ENCODE results near the gene PCP4.

DNA sequence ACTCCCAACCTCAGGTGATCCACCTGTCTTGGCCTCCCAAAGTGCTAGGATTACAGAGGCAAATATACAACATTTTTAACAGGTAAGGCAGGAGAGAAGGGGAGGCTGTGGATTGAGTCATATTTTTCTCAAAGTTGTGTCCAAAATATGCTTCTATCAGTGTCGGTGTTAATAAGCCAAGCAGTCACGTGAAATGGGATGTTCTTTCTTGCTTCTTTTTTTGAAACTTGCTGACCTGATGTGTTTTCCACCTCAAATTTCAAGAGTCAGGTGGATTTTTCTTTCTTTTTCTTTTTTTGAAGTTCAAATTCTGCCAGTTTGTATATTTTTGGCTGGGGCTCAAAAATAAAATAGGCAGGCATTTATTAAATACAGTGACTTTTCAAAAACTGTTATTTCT, 91.5 kb downstream of the PCP4 start:
- TF ChIP-seq, protein P1, sequence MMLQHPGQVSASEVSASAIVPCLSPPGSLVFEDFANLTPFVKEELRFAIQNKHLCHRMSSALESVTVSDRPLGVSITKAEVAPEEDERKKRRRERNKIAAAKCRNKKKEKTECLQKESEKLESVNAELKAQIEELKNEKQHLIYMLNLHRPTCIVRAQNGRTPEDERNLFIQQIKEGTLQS (CRISPR knock-in tag; conservative IDR thresholded peaks at IDR 0.05): no peak
- TF ChIP-seq, protein P2, sequence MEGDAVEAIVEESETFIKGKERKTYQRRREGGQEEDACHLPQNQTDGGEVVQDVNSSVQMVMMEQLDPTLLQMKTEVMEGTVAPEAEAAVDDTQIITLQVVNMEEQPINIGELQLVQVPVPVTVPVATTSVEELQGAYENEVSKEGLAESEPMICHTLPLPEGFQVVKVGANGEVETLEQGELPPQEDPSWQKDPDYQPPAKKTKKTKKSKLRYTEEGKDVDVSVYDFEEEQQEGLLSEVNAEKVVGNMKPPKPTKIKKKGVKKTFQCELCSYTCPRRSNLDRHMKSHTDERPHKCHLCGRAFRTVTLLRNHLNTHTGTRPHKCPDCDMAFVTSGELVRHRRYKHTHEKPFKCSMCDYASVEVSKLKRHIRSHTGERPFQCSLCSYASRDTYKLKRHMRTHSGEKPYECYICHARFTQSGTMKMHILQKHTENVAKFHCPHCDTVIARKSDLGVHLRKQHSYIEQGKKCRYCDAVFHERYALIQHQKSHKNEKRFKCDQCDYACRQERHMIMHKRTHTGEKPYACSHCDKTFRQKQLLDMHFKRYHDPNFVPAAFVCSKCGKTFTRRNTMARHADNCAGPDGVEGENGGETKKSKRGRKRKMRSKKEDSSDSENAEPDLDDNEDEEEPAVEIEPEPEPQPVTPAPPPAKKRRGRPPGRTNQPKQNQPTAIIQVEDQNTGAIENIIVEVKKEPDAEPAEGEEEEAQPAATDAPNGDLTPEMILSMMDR (IDR thresholded peaks at IDR 0.05): no peak
- TF ChIP-seq NR1H2 (CRISPR knock-in tag; IDR thresholded peaks at IDR 0.05) (no peak), ATF1 (CRISPR knock-in tag; IDR thresholded peaks at IDR 0.05) (no peak), TEAD4 (CRISPR knock-in tag; IDR thresholded peaks at IDR 0.05) (no peak), TP53 (CRISPR knock-in tag; IDR thresholded peaks at IDR 0.05) (no peak), SMAD4 (CRISPR knock-in tag; IDR thresholded peaks at IDR 0.05) (no peak), SMAD3 (CRISPR knock-in tag; IDR thresholded peaks at IDR 0.05; ENCODE audit: borderline replicate concordance) (no peak)
- TF ChIP-seq, protein P3, sequence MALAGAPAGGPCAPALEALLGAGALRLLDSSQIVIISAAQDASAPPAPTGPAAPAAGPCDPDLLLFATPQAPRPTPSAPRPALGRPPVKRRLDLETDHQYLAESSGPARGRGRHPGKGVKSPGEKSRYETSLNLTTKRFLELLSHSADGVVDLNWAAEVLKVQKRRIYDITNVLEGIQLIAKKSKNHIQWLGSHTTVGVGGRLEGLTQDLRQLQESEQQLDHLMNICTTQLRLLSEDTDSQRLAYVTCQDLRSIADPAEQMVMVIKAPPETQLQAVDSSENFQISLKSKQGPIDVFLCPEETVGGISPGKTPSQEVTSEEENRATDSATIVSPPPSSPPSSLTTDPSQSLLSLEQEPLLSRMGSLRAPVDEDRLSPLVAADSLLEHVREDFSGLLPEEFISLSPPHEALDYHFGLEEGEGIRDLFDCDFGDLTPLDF (CRISPR knock-in tag; IDR thresholded peaks at IDR 0.05): no peak
